HCT116 (cell line): ENCODE results near the gene LZTS3. TPM values are rescaled to one million over a fixed set of nuclear protein-coding genes. Genes with fewer than 3 reads are reported as not detected.
"Not testable (repeated sequence)": the region's sequence is repeated elsewhere in the genome, so short reads cannot be mapped to it uniquely, and the experiment has no call there.

ENCODE experiments used
- ATAC-seq: fragments of 200-7000 bp; cut with Tn5 transposase; 2 replicates; pipeline ENCODE4 v1.9.1; 2020; ENCODE audit warnings: mild to moderate bottlenecking, moderate library complexity
- BruUV-seq: library from RNA; stranded (reverse); fragments of 400-500 nt; replicated peaks from 2 replicates; lab custom pipeline; 2021; lab: Mats Ljungman, UMichigan
- CTCF ChIA-PET: fragments of 300-600 bp; sonication (Branson Sonifier 250); formaldehyde crosslinking; loops from one replicate; lab custom pipeline; 2021; ENCODE audit warnings: antibody characterized with exemption; lab: Charles Lee
- POLR2A ChIA-PET: fragments of 300-600, 350-600 bp; sonication (Branson Sonifier 250); formaldehyde crosslinking; loops from one replicate; lab custom pipeline; 2021; ENCODE audit warnings: antibody characterized with exemption; lab: Charles Lee
- RAD21 ChIA-PET, 2 experiments: fragments of 300-600 bp; sonication (Branson Sonifier 250); formaldehyde crosslinking; loops; one replicate each; lab custom pipeline; 2023; ENCODE audit warnings: low total read pairs in 2 of 2; ENCODE audit not compliant: uncharacterized antibody in 2 of 2, unreplicated experiment in 2 of 2, low non-redundant PET in 1 of 2; lab: Charles Lee
- DNase-seq: peaks from one replicate; pipeline ENCODE4 v3.0.0-alpha.2; 2010; ENCODE audit warnings: low read depth, low spot score
- H2AFZ ChIP-seq: fragments of 200-600 bp; shearing (Covaris generic), sonication (generic); 2 replicates; pipeline ENCODE4 v1.6.1; 2017; ENCODE audit warnings: low read depth, mixed run types, mixed read lengths, antibody characterized with exemption, low read length; ENCODE audit not compliant: poor library complexity, severe bottlenecking
- H3K27ac ChIP-seq: 2 replicates; pipeline ENCODE4 v1.5.1; 2012; ENCODE audit warnings: low read depth, low read length
- H3K27me3 ChIP-seq: fragments of 200-600 bp; sonication (generic); 2 replicates; pipeline ENCODE4 v1.6.1; 2016; ENCODE audit warnings: mixed run types, low read length, mixed read lengths; ENCODE audit not compliant: insufficient read depth
- H3K36me3 ChIP-seq, 2 experiments: fragments of 200-500 bp in 1 of 2; fragments of 200-600 bp in 1 of 2; sonication (Bioruptor generic) in 1 of 2; sonication (generic) in 1 of 2; 2 replicates each; pipeline versions ENCODE4 v1.5.1 to v1.6.1; 2014 to 2016; ENCODE audit warnings: low read length in 2 of 2, inconsistent platforms in 1 of 2, mixed read lengths in 1 of 2, mixed run types in 1 of 2; ENCODE audit not compliant: insufficient read depth in 2 of 2, control insufficient read depth in 1 of 2
- H3K4me1 ChIP-seq, 2 experiments: fragments of 200-600 bp in 1 of 2; sonication (generic) in 1 of 2; 2 replicates each; pipeline versions ENCODE4 v1.5.1 to v1.6.1; 2012 to 2017; ENCODE audit warnings: low read length in 2 of 2, inconsistent platforms in 1 of 2, mild to moderate bottlenecking in 1 of 2, mixed read lengths in 1 of 2, mixed run types in 1 of 2, moderate library complexity in 1 of 2; ENCODE audit not compliant: insufficient read depth in 2 of 2, control insufficient read depth in 1 of 2
- H3K4me2 ChIP-seq: fragments of 200-600 bp; sonication (generic); 2 replicates; pipeline ENCODE4 v1.6.1; 2017; ENCODE audit warnings: mixed run types, low read length, mixed read lengths
- H3K4me3 ChIP-seq, 2 experiments: fragments of 200-600 bp in 1 of 2; sonication (generic) in 1 of 2; replicated peaks in 1 of 2; 2 replicates each; pipeline ENCODE4 v1.5.1; 2011 to 2016; ENCODE audit warnings: low read length in 2 of 2, control low read depth in 1 of 2, low read depth in 1 of 2, mild to moderate bottlenecking in 1 of 2, mixed read lengths in 1 of 2, mixed run types in 1 of 2
- H3K79me2 ChIP-seq: fragments of 200-600 bp; sonication (generic); 2 replicates; pipeline ENCODE4 v1.6.1; 2017; ENCODE audit warnings: mild to moderate bottlenecking, mixed run types, low read length, moderate library complexity, mixed read lengths; ENCODE audit not compliant: insufficient read depth
- H3K9ac ChIP-seq: fragments of 200-600 bp; sonication (generic); 2 replicates; pipeline ENCODE4 v1.6.1; 2016; ENCODE audit warnings: low read length, mixed read lengths
- H3K9me2 ChIP-seq: fragments of 200-600 bp; sonication (generic), shearing (Covaris generic); 2 replicates; pipeline ENCODE4 v1.6.1; 2017; ENCODE audit warnings: mixed run types, mild to moderate bottlenecking, moderate library complexity; ENCODE audit not compliant: insufficient read depth
- H3K9me3 ChIP-seq, 2 experiments: fragments of 200-500 bp in 1 of 2; fragments of 200-600 bp in 1 of 2; sonication (Bioruptor generic) in 1 of 2; sonication (generic) in 1 of 2; 2 replicates each; pipeline ENCODE4 v1.6.1; 2014 to 2017; ENCODE audit warnings: low read length in 2 of 2, mixed read lengths in 2 of 2, inconsistent platforms in 1 of 2, low read depth in 1 of 2, mild to moderate bottlenecking in 1 of 2, mixed run types in 1 of 2, moderate library complexity in 1 of 2; ENCODE audit not compliant: control insufficient read depth in 1 of 2, insufficient read depth in 1 of 2
- H4K20me1 ChIP-seq: fragments of 200-600 bp; sonication (generic), shearing (Covaris generic); 2 replicates; pipeline ENCODE4 v1.6.1; 2017; ENCODE audit warnings: mixed run types, mild to moderate bottlenecking, moderate library complexity; ENCODE audit not compliant: insufficient read depth
- CEBPB ChIP-seq: IDR thresholded peaks from 2 replicates; pipeline ENCODE4 v1.6.1; 2012; ENCODE audit warnings: low read depth
- CTCF ChIP-seq, 3 experiments: fragments of 200-600 bp in 1 of 3; sonication (generic) in 1 of 3; IDR thresholded peaks in 2 of 3; conservative IDR thresholded peaks in 1 of 3; 2 replicates each; pipeline ENCODE4 v1.5.1; 2012 to 2017; ENCODE audit warnings: low read depth in 2 of 3, low read length in 2 of 3, antibody characterized with exemption in 1 of 3, borderline replicate concordance in 1 of 3, control low read depth in 1 of 3, mild to moderate bottlenecking in 1 of 3, mixed read lengths in 1 of 3, mixed run types in 1 of 3, moderate library complexity in 1 of 3; ENCODE audit not compliant: insufficient read depth in 1 of 3
- ELF1 ChIP-seq: IDR thresholded peaks from 2 replicates; pipeline ENCODE4 v1.6.1; 2012; ENCODE audit warnings: low read depth, borderline replicate concordance
- EZH2 ChIP-seq: fragments of 200-600 bp; sonication (generic); IDR thresholded peaks from 2 replicates; pipeline ENCODE4 v1.6.1; 2017; ENCODE audit warnings: antibody characterized with exemption, mixed run types
- EZH2phosphoT487 ChIP-seq: fragments of 200-600 bp; IDR thresholded peaks from 2 replicates; pipeline ENCODE4 v1.6.1; 2018; ENCODE audit warnings: antibody characterized with exemption, borderline replicate concordance
- JUND ChIP-seq: IDR thresholded peaks from 2 replicates; pipeline ENCODE4 v1.6.1; 2012
- SIN3A ChIP-seq: IDR thresholded peaks from 2 replicates; pipeline ENCODE4 v1.6.1; 2012; ENCODE audit warnings: low read depth
- SRF ChIP-seq: IDR thresholded peaks from 2 replicates; pipeline ENCODE4 v1.6.1; 2012; ENCODE audit warnings: low read depth
- YY1 ChIP-seq: IDR thresholded peaks from 2 replicates; pipeline ENCODE4 v1.6.1; 2011; ENCODE audit warnings: low read length, low read depth, moderate library complexity, mild to moderate bottlenecking; ENCODE audit not compliant: insufficient replicate concordance; ENCODE audit errors: extremely low read depth
- ZNF274 ChIP-seq: fragments of 200-500 bp; sonication (Bioruptor generic); IDR thresholded peaks from 2 replicates; pipeline ENCODE4 v1.6.1; 2014; ENCODE audit warnings: mild to moderate bottlenecking, low read depth, low read length, inconsistent platforms
- intact Hi-C: fragments of 100-400 bp; cut with micrococcal nuclease; formaldehyde crosslinking; loops from 2 replicates; pipeline ENCODE4 v1.10.0; 2022
- total RNA-seq: library from RNA; stranded (reverse); gene quantifications from one replicate; pipeline ENCODE4 v1.2.1, GENCODE V29; 2021; ENCODE audit not compliant: unreplicated experiment
- TF ChIP-seq, protein P1 (sequence below): IDR thresholded peaks from 2 replicates; pipeline ENCODE4 v1.6.1; 2012
- TF ChIP-seq, protein P2 (sequence below): IDR thresholded peaks from 2 replicates; pipeline ENCODE4 v1.6.1; 2012; ENCODE audit warnings: low read depth

LZTS3 gene
- total RNA-seq, 1 experiment from 2014 or later: 5.2 TPM

GRCh38 chr20:3156811-3157619, 16.3 kb downstream of the LZTS3 start:
- peaks cover 23% of the 10 kb centered on the region; the same call in 1 of the 2 replicates for H4K20me1 ChIP-seq
- no peaks in the 10 kb centered on the region for H3K27me3 ChIP-seq
- intact Hi-C loops: no loop called here
- DNase-seq (no peak), ATAC-seq (no peak)
- H3K9me3 ChIP-seq: no peaks in the 10 kb centered on the region
- ChIA-PET CTCF (no interaction called here), POLR2A (no interaction called here), RAD21 (no interaction called here)
- no peak overlapping the region for H2AFZ ChIP-seq
- H3K27ac ChIP-seq: no peak overlapping the region
- peaks cover 5 to 15% of the 10 kb centered on the region in 2 experiments; a peak in 2 of 4 replicates for H3K36me3 ChIP-seq
- no peaks in the 10 kb centered on the region for H3K9me2 ChIP-seq
- peaks cover 10 to 46% of the 10 kb centered on the region in 2 experiments for H3K4me1 ChIP-seq
- BruUV-seq: no TSS peak
- H3K9ac ChIP-seq: 0 out of 2 replicates have a peak overlapping the region, but pooled peaks have one; percentile 17
- H3K4me2 ChIP-seq: peak overlapping the region; percentile 85
- no peak overlapping the region; a peak in 1 of 4 replicates for H3K4me3 ChIP-seq
- peaks cover 76% of the 10 kb centered on the region for H3K79me2 ChIP-seq
- no peak for TF ChIP-seq ELF1
- no peak for TF ChIP-seq EZH2phosphoT487
- TF ChIP-seq SRF: no peak
- TF ChIP-seq ZNF274: no peak
- TF ChIP-seq CTCF (IDR thresholded peaks at IDR 0.05 in 2 of 3, conservative IDR thresholded peaks at IDR 0.05 in 1 of 3; ENCODE audit: borderline replicate concordance in 1 of 3, insufficient read depth in 1 of 3, low read depth in 2 of 3, low read length in 2 of 3): no peak
- TF ChIP-seq EZH2: no peak
- no peak for TF ChIP-seq CEBPB
- TF ChIP-seq, protein P1, sequence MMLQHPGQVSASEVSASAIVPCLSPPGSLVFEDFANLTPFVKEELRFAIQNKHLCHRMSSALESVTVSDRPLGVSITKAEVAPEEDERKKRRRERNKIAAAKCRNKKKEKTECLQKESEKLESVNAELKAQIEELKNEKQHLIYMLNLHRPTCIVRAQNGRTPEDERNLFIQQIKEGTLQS: no peak
- TF ChIP-seq YY1: no peak
- TF ChIP-seq, protein P2, sequence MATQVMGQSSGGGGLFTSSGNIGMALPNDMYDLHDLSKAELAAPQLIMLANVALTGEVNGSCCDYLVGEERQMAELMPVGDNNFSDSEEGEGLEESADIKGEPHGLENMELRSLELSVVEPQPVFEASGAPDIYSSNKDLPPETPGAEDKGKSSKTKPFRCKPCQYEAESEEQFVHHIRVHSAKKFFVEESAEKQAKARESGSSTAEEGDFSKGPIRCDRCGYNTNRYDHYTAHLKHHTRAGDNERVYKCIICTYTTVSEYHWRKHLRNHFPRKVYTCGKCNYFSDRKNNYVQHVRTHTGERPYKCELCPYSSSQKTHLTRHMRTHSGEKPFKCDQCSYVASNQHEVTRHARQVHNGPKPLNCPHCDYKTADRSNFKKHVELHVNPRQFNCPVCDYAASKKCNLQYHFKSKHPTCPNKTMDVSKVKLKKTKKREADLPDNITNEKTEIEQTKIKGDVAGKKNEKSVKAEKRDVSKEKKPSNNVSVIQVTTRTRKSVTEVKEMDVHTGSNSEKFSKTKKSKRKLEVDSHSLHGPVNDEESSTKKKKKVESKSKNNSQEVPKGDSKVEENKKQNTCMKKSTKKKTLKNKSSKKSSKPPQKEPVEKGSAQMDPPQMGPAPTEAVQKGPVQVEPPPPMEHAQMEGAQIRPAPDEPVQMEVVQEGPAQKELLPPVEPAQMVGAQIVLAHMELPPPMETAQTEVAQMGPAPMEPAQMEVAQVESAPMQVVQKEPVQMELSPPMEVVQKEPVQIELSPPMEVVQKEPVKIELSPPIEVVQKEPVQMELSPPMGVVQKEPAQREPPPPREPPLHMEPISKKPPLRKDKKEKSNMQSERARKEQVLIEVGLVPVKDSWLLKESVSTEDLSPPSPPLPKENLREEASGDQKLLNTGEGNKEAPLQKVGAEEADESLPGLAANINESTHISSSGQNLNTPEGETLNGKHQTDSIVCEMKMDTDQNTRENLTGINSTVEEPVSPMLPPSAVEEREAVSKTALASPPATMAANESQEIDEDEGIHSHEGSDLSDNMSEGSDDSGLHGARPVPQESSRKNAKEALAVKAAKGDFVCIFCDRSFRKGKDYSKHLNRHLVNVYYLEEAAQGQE: no peak
- no peak for TF ChIP-seq SIN3A
- no peak for TF ChIP-seq JUND

DNA sequence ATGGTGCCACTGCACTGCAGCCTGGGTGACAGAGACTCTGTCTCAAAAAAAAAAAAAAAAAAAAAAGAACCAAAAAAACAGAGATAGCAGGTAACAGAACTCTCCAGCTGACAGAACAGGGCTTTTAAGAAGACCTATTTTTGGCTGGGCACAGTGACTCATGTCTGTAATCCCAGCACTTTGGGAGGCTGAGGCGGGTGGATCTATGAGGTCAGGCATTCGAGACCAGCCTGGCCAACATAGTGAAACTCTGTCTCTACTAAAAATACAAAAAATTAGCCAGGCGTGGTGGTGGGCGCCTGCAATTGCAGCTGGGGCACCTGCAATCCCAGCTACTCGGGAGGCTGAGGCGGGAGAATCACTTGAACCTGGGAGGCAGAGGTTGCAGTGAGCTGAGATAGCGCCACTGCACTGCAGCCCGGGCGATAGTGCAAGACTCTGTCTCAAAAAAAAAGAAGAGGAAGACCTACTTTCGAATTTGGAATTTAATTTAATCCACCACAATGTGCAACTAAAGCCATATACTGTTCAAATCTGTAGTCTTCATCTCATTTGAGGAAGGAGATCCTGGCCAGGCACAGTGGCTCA, 21.2 kb downstream of the LZTS3 start:
- POLR2A ChIA-PET, H3K9me2 ChIP-seq, H3K4me2 ChIP-seq, DNase-seq, H3K27ac ChIP-seq, RAD21 ChIA-PET, BruUV-seq, H3K4me3 ChIP-seq, H3K9ac ChIP-seq, H3K27me3 ChIP-seq, H2AFZ ChIP-seq, intact Hi-C loops, H3K9me3 ChIP-seq: not testable (repeated sequence)
- peaks cover 99% of the 10 kb centered on the region for H3K79me2 ChIP-seq
- H3K36me3 ChIP-seq: peaks cover 18 to 23% of the 10 kb centered on the region in 2 experiments; a peak in 3 of 4 replicates
- peaks cover 0 to 16% of the 10 kb centered on the region in 2 experiments; a peak in 2 of 4 replicates for H3K4me1 ChIP-seq
- ATAC-seq: peak; percentile 46; the same call in 1 of the 2 replicates
- peaks cover 13% of the 10 kb centered on the region; the same call in 1 of the 2 replicates for H4K20me1 ChIP-seq
- CTCF ChIA-PET: interaction anchor here (0.7 kb wide), 1 partner anchor 27 kb away, joined by 3 read pairs; no protein-coding TSS in a partner anchor
